Kidney epithelial cell (primary cell): Measurements from ENCODE around the gene TMEM205. TPM values are rescaled to one million over a fixed set of nuclear protein-coding genes. Genes with fewer than 3 reads are reported as not detected.

Source experiments
- DNase-seq: peaks from one replicate; pipeline ENCODE4 v3.0.0-alpha.2; 2010; ENCODE audit warnings: low read depth
- H3K27me3 ChIP-seq: 2 replicates; pipeline ENCODE4 v1.6.0; 2011; ENCODE audit warnings: low read length; ENCODE audit not compliant: control insufficient read depth, insufficient read depth
- H3K36me3 ChIP-seq: 2 replicates; pipeline ENCODE4 v1.5.1; 2011; ENCODE audit warnings: low read length; ENCODE audit not compliant: control insufficient read depth, insufficient read depth
- H3K4me3 ChIP-seq: 2 replicates; pipeline ENCODE4 v1.5.1; 2011; ENCODE audit warnings: low read depth, mild to moderate bottlenecking, control low read depth, low read length
- total RNA-seq: library from RNA; depleted of rRNA; stranded (reverse); fragments of >200 nt; gene quantifications from 2 replicates; pipeline ENCODE4 v1.2.3, GENCODE V29; 2015
- TF ChIP-seq, protein P1 (sequence below): IDR thresholded peaks from 2 replicates; pipeline ENCODE4 v1.5.1; 2011; ENCODE audit warnings: mild to moderate bottlenecking, moderate library complexity, low read length, control low read depth, inconsistent platforms; ENCODE audit not compliant: insufficient read depth, poor library complexity, severe bottlenecking

The TMEM205 gene
- total RNA-seq, 1 donor from 2014 or later: 307 TPM

DNA sequence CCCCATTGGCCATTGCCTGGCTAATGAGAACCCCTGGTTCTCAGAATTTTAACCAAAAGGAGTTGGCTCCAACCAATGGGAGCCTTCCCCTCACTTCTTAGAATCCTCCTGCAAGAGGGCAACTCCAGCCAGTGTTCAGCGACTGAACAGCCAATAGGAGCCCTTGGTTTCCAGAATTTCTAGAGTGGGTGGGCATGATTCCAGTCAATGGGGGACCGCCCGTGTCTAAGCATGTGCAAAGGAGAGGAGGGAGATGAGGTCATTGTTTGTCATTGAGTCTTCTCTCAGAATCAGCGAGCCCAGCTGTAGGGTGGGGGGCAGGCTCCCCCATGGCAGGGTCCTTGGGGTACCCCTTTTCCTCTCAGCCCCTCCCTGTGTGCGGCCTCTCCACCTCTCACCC, 18.9 kb upstream of the TMEM205 start:
- H3K36me3 ChIP-seq: no peaks in the 10 kb centered on the region
- TF ChIP-seq, protein P1, sequence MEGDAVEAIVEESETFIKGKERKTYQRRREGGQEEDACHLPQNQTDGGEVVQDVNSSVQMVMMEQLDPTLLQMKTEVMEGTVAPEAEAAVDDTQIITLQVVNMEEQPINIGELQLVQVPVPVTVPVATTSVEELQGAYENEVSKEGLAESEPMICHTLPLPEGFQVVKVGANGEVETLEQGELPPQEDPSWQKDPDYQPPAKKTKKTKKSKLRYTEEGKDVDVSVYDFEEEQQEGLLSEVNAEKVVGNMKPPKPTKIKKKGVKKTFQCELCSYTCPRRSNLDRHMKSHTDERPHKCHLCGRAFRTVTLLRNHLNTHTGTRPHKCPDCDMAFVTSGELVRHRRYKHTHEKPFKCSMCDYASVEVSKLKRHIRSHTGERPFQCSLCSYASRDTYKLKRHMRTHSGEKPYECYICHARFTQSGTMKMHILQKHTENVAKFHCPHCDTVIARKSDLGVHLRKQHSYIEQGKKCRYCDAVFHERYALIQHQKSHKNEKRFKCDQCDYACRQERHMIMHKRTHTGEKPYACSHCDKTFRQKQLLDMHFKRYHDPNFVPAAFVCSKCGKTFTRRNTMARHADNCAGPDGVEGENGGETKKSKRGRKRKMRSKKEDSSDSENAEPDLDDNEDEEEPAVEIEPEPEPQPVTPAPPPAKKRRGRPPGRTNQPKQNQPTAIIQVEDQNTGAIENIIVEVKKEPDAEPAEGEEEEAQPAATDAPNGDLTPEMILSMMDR: no peak
- no peaks in the 10 kb centered on the region for H3K27me3 ChIP-seq
- H3K4me3 ChIP-seq: no peak overlapping the region
- DNase-seq: no peak

DNA sequence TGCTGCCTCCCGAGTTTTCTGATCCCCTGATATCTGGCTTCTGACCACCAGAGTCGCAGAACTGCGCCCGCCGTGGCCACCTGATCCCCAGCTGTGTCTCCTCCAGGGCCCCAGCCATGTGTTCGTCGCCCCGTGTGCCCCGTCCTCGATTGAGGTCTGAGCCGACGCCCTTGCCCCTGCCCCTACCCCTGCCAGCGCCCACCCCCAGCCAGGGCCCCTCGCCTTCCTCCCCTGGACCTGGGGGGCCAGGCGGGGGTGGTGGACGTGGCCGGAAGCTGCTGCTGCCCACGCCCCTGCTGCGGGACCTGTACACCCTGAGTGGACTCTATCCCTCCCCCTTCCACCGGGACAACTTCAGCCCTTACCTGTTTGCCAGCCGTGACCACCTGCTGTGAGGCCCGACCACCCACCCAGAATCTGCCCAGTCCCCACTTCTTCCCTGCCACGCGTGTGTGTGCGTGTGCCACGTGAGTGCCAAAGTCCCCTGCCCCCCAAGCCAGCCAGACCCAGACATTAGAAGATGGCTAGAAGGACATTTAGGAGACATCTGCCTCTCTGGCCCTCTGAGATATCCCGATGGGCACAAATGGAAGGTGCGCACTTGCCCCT, 18.3 kb upstream of the TMEM205 start:
- Histone ChIP-seq H3K4me3 (no peak overlapping the region), H3K27me3 (no peaks in the 10 kb centered on the region), H3K36me3 (no peaks in the 10 kb centered on the region)
- TF ChIP-seq, protein P1: no peak
- no peak for DNase-seq

- no peaks in the 10 kb centered on the region for H3K36me3 ChIP-seq
- DNase-seq: no peak
- H3K4me3 ChIP-seq: no peak overlapping the region
- TF ChIP-seq, protein P1: no peak
- H3K27me3 ChIP-seq: no peaks in the 10 kb centered on the region
Observed at GRCh38 chr19:11363881-11364280, 17.8 kb upstream of the TMEM205 start.

- DNase-seq: no peak
- Histone ChIP-seq H3K36me3 (no peaks in the 10 kb centered on the region), H3K4me3 (no peak overlapping the region), H3K27me3 (no peaks in the 10 kb centered on the region)
- TF ChIP-seq, protein P1: no peak
Observed at GRCh38 chr19:11361771-11362731, 16.0 kb upstream of the TMEM205 start.

DNA sequence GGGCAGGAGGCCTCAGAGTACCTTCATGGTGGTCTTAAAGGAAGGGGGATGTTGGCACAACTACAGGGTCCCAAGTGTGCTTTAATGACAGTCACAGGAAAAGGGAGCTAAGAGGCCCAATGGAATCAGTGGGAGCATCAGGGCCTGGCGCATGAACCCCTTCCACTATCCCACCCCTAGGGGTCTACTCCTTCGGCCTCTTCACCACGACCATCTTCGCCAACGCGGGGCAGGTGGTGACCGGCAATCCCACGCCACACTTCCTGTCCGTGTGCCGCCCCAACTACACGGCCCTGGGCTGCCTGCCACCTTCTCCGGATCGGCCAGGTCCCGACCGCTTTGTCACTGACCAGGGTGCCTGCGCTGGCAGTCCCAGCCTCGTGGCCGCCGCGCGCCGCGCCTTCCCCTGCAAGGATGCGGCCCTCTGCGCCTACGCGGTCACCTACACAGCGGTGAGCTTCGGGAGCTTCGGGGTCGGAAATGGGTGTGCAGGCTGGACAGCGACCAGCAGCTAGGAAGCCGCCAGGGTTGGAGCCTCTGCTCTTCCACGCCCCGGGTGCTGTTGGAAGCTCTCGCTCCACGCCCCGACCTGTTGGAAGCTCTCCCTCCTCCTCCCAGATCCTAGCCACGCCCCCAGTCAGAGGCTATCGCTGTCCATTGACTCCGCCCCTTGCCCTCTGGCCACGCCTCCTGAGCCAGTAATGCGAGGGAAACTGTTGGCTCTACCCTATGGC, 15.1 kb upstream of the TMEM205 start:
- TF ChIP-seq, protein P1: no peak
- no peaks in the 10 kb centered on the region for H3K36me3 ChIP-seq
- H3K4me3 ChIP-seq: no peak overlapping the region
- H3K27me3 ChIP-seq: peaks cover 2% of the 10 kb centered on the region
- no peak for DNase-seq
